ENCODE measurements around the gene RNASE8. TPM values are rescaled to one million over a fixed set of nuclear protein-coding genes. Genes with fewer than 3 reads are reported as not detected.
"Not testable (repeated sequence)": the region's sequence is repeated elsewhere in the genome, so short reads cannot be mapped to it uniquely, and the experiment has no call there.

RNASE8 gene
- polyA plus RNA-seq (ENCODE audit: insufficient read length in 10 of 10) = not detected
- long read RNA-seq, donor 1 = 0 reads
- long read RNA-seq, donor 2 = 0 reads
- long read RNA-seq, donor 3 = 0 reads
- long read RNA-seq, donor 4 = 0 reads
- long read RNA-seq, donor 5 = 0 reads
- long read RNA-seq, donor 6 = 0 reads
- long read RNA-seq, donor 7 = 0 reads
- long read RNA-seq, donor 8 = 0 reads
- long read RNA-seq, donor 9 = 0 reads

GRCh38 chr14:21057803-21058675 lies at the start of gene RNASE8:
RNASE8 (plus strand) TSS chr14:21057822; CDS start chr14:21057893, 71 bp downstream.
- no peak for DNase-seq

GRCh38 chr14:21009721-21010120 lies 47.9 kb upstream of the RNASE8 start:
- not testable (repeated sequence) for DNase-seq

DNA sequence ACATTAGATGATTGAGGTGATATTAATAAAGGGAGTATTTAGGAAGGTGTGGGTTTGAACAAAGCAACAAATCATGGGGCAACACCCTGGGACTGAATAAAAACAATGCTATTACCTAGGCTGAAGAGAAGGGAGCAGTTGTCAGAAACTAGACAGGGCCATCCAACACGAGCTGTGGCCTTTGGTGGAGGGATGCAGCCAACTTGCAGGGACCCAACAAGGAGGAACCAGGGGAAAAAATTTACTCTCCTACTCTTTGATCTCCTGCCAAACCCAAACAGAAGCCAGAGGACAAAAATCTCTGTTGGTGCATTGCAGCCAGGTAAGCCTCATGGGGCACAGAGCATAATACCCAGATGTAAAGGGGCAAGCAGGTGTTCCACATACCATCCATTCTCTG lies 46.5 kb upstream of the RNASE8 start:
- DNase-seq = no peak

GRCh38 chr14:21014761-21015190 lies 42.8 kb upstream of the RNASE8 start:
- peak; percentile 83 to 92 (median 89) for DNase-seq

- DNase-seq = no peak
Observed at GRCh38 chr14:21015312-21015711, 42.3 kb upstream of the RNASE8 start.

- DNase-seq = no peak
Observed at GRCh38 chr14:21016413-21017190, 41.0 kb upstream of the RNASE8 start.

- no peak for DNase-seq
Observed at GRCh38 chr14:21017528-21018245, 39.9 kb upstream of the RNASE8 start.

DNA sequence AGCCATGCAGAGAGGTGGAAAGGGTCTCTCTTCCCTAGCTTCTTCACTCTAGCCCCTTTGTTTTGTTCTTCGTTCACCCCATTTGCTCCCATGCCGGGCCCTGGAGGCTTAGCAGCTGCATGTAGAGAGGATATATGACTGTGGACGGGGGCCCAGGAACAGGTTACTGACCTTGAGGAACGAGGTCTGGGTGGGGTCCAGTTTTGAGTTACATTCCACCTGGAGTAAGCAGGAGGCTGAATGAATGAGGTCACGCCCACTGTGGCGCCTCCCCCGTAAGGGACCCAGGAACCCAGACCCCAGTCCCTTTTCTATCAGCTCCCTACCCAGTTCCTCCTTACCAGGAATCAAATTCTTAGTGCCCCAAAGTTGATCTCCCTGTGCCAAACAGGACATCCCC lies 39.3 kb upstream of the RNASE8 start:
- no peak for DNase-seq

- DNase-seq = no peak
Observed at GRCh38 chr14:21018781-21019180, 38.8 kb upstream of the RNASE8 start.

GRCh38 chr14:21019366-21019765 lies 38.3 kb upstream of the RNASE8 start:
- DNase-seq = no peak

GRCh38 chr14:21020977-21021545 lies 36.6 kb upstream of the RNASE8 start:
- no peak for DNase-seq

- DNase-seq = no peak
Observed at GRCh38 chr14:21022686-21023085, 34.9 kb upstream of the RNASE8 start.

DNA sequence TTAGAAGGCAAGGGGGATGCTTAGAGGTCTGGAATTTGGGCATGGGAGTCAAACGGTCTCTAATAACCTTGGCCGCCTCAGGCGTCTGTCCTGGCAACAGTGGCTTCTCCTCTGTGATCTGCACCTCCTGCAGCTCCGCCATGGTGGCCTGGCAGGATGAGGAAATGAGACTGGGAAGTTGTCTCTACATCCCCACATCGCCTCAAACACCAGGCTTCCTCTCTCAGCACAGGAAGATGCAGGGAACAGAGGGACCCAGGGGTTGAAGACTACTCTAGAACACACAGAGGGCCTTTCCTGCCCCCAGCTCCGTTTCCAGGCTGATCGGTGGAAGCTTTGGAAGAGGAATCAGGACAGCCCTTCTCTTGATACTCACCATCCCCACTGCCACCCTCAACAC lies 34.4 kb upstream of the RNASE8 start:
- DNase-seq = no peak

DNA sequence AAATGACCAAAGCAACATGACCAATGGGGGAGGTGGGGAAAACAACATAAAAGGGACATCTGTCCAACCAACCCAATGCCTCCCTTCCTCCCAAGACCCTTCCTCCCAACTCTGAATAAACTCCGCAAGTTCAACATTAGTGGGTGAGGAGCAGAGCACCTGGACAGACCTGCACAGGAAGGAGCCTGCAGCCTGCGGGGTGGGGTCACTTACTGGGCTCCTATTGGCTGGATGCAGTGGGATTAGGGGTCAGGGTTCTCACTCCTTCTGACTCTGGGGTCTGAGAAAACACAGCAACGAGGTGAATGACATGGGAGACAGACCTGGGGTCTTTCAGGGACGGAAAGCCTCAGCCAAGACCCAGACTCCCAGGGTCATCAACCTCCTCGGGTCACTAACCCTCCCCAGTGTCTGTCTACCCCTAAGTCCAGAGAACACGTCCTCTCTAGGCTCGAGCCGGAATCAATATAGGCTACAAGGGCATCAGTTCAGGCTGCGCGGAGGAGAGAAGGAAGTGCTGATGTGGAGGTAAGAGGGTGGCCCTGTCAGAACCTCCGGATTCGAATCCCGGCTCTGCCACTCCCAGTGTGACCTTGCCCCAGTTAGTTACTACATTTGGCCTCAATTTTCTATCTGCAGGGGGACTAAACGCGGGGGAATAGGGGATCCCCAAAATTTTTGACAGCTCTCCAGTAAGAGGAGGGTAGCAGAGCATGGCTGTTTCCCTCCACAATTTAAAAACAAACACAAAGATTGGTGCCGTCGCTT lies 33.6 kb upstream of the RNASE8 start:
- DNase-seq = no peak

- peak; percentile 69 to 87 (median 70) for DNase-seq
Observed at GRCh38 chr14:21024585-21025370, 32.8 kb upstream of the RNASE8 start, which contains the start of gene NDRG2. NDRG2 (minus strand) TSS chr14:21025061; CDS start chr14:21023315, 1,746 bp downstream.

- peak; percentile 30 to 85 (median 33) for DNase-seq
Observed at GRCh38 chr14:21025371-21026273, 32.0 kb upstream of the RNASE8 start.

DNA sequence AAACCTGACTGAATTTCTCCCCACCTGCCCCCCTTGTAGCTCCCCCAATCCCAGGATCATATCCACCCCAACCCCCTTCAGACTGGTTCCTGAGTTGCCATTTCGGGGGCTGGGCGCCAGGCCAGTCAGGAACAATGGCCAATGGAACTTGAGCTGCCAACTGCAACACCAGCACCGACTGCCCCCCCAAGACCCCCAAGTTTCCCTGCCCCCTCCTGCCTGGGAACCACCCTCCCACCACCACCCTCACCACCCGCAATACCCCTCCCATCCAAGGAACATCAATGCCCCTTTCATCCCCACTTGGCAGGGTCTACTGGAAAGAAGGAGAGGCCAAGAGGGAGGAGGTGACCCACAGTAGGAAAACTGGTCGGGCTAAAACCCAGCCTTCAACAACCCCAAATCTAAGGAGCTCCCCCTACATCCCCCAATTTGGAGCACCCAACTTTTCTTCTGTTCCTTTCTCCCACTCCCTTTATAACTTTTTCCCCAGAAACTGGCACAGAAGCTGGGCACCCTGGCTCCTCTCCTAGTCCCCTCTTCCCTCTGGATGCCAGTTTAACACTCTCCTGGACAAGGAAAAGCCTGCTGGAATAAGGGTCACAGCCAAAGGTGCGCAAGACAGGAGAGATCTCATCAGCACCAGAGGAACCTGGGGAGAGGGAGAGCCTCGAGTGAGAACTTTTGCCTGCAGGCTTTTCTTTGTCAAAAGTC lies 31.2 kb upstream of the RNASE8 start:
- DNase-seq = no peak

DNA sequence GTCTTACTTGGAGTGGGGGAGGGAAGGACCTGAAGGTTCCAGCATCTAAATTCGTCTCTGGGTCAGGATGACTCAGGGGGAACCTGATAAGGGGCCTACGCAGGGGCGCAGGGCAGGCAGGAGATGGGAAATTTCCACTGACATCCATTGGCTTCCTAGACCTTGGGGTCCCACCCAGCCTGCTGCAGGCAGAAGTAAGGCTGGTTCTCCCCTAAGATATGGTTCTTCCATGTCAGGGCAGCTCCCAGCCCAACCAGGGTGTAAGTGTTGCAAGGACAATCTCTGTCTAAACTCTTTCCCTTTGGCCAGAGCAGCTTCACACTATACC lies 30.7 kb upstream of the RNASE8 start:
- DNase-seq = no peak
